Lower lobe of right lung (tissue), 2 donors: ENCODE data around the gene OR2A1. TPM values are rescaled to one million over a fixed set of nuclear protein-coding genes. Genes with fewer than 3 reads are reported as not detected.
A peak's percentile ranks its signal among the peaks of the same experiment; 100 is the strongest.
"Not testable (repeated sequence)": the region's sequence is repeated elsewhere in the genome, so short reads cannot be mapped to it uniquely, and the experiment has no call there.

Experiments used
- ATAC-seq, 2 donors: fragments of 200-7000 bp; cut with Tn5 transposase; one replicate each; pipeline ENCODE4 v1.9.1; 2020 to 2022; ENCODE audit warnings: mild to moderate bottlenecking in 2 of 2, moderate library complexity in 2 of 2
- DNase-seq: peaks from one replicate; pipeline ENCODE4 v3.0.0-alpha.2; 2020
- H3K27ac ChIP-seq: fragments of 200-600 bp; one replicate; pipeline ENCODE4 v1.8.0; 2022
- H3K27me3 ChIP-seq: fragments of 200-600 bp; one replicate; pipeline ENCODE4 v1.8.0; 2022; ENCODE audit warnings: low read depth
- H3K36me3 ChIP-seq: fragments of 200-600 bp; one replicate; pipeline ENCODE4 v1.8.0; 2022; ENCODE audit warnings: mild to moderate bottlenecking
- H3K4me1 ChIP-seq: fragments of 200-600 bp; one replicate; pipeline ENCODE4 v1.8.0; 2022
- H3K4me3 ChIP-seq: fragments of 200-600 bp; one replicate; pipeline ENCODE4 v1.8.0; 2022; ENCODE audit warnings: mild to moderate bottlenecking
- H3K9me3 ChIP-seq: fragments of 200-600 bp; one replicate; pipeline ENCODE4 v1.8.0; 2022
- intact Hi-C: fragments of 100-400 bp; cut with DNase I; formaldehyde crosslinking; loops from one replicate; pipeline ENCODE4 v1.11.0; 2022
- total RNA-seq: library from RNA; stranded (reverse); fragmentation: NEBNext Ultra II Directional; extraction: Animal tissue kit (Norgen Biotek cat#: 25700); gene quantifications from one replicate; pipeline ENCODE4 v1.2.1, GENCODE V29; 2021
- donor health status: DM: no; HTN: yes; CAD: no; lungs with severe emphysema.

The OR2A1 gene
- total RNA-seq, 1 donor from 2014 or later = 0.15 TPM

- H3K4me1 ChIP-seq, H3K9me3 ChIP-seq, H3K36me3 ChIP-seq, H3K4me3 ChIP-seq, intact Hi-C loops, H3K27me3 ChIP-seq, H3K27ac ChIP-seq, DNase-seq: not testable (repeated sequence)
- ATAC-seq = peak in 1 of 2 donors; percentile 24
Observed at GRCh38 chr7:144302578-144303303, 9.5 kb upstream of the OR2A1 start.

- H3K27me3 ChIP-seq, intact Hi-C loops, H3K36me3 ChIP-seq, H3K4me3 ChIP-seq, H3K9me3 ChIP-seq, ATAC-seq, DNase-seq, H3K27ac ChIP-seq, H3K4me1 ChIP-seq: not testable (repeated sequence)
Observed at GRCh38 chr7:144303607-144304006, 8.6 kb upstream of the OR2A1 start.

GRCh38 chr7:144305156-144305555, 7.1 kb upstream of the OR2A1 start:
- H3K4me3 ChIP-seq, H3K27me3 ChIP-seq, H3K36me3 ChIP-seq, DNase-seq, H3K9me3 ChIP-seq, H3K27ac ChIP-seq, intact Hi-C loops, H3K4me1 ChIP-seq: not testable (repeated sequence)
- ATAC-seq = peak; percentile 60 to 78

GRCh38 chr7:144309702-144310101, 2.5 kb upstream of the OR2A1 start:
- intact Hi-C loops, H3K27ac ChIP-seq, H3K9me3 ChIP-seq, H3K36me3 ChIP-seq, H3K27me3 ChIP-seq, DNase-seq, H3K4me1 ChIP-seq, H3K4me3 ChIP-seq: not testable (repeated sequence)
- peak in 1 of 2 donors; percentile 26 for ATAC-seq

GRCh38 chr7:144311218-144311617, 1.0 kb upstream of the OR2A1 start:
- ATAC-seq, H3K27ac ChIP-seq, intact Hi-C loops, DNase-seq, H3K36me3 ChIP-seq, H3K4me3 ChIP-seq, H3K4me1 ChIP-seq, H3K27me3 ChIP-seq, H3K9me3 ChIP-seq: not testable (repeated sequence)

- H3K4me3 ChIP-seq, DNase-seq, H3K4me1 ChIP-seq, H3K9me3 ChIP-seq, H3K27me3 ChIP-seq, intact Hi-C loops, H3K36me3 ChIP-seq, ATAC-seq, H3K27ac ChIP-seq: not testable (repeated sequence)
Observed at GRCh38 chr7:144317537-144317936, 5.3 kb downstream of the OR2A1 start.

GRCh38 chr7:144319547-144319946, 7.3 kb downstream of the OR2A1 start:
- H3K4me1 ChIP-seq, intact Hi-C loops, ATAC-seq, DNase-seq, H3K27ac ChIP-seq, H3K27me3 ChIP-seq, H3K4me3 ChIP-seq, H3K9me3 ChIP-seq, H3K36me3 ChIP-seq: not testable (repeated sequence)

- DNase-seq, H3K4me1 ChIP-seq, H3K36me3 ChIP-seq, H3K27ac ChIP-seq, H3K9me3 ChIP-seq, H3K27me3 ChIP-seq, intact Hi-C loops, H3K4me3 ChIP-seq: not testable (repeated sequence)
- peak; percentile 17 to 31 for ATAC-seq
Observed at GRCh38 chr7:144321677-144322206, 9.5 kb downstream of the OR2A1 start.

- H3K27me3 ChIP-seq, H3K27ac ChIP-seq, H3K9me3 ChIP-seq, intact Hi-C loops, H3K4me3 ChIP-seq, H3K36me3 ChIP-seq, ATAC-seq, H3K4me1 ChIP-seq: not testable (repeated sequence)
- peak; percentile 36 for DNase-seq
Observed at GRCh38 chr7:144323359-144323758, 11.1 kb downstream of the OR2A1 start.

- ATAC-seq, H3K27me3 ChIP-seq, H3K36me3 ChIP-seq, intact Hi-C loops, H3K4me3 ChIP-seq, H3K27ac ChIP-seq, H3K4me1 ChIP-seq, H3K9me3 ChIP-seq: not testable (repeated sequence)
- peak; percentile 34 for DNase-seq
Observed at GRCh38 chr7:144325868-144326267, 13.6 kb downstream of the OR2A1 start.

GRCh38 chr7:144330044-144330443, 17.8 kb downstream of the OR2A1 start:
- H3K9me3 ChIP-seq, ATAC-seq, DNase-seq, H3K27ac ChIP-seq, H3K4me3 ChIP-seq, H3K4me1 ChIP-seq, H3K36me3 ChIP-seq, H3K27me3 ChIP-seq, intact Hi-C loops: not testable (repeated sequence)

- H3K9me3 ChIP-seq, H3K36me3 ChIP-seq, H3K4me3 ChIP-seq, H3K27ac ChIP-seq, H3K27me3 ChIP-seq, H3K4me1 ChIP-seq, DNase-seq, intact Hi-C loops: not testable (repeated sequence)
- peak; percentile 35 to 76 for ATAC-seq
Observed at GRCh38 chr7:144331221-144331995, 19.2 kb downstream of the OR2A1 start.

- H3K9me3 ChIP-seq, H3K27ac ChIP-seq, H3K4me1 ChIP-seq, H3K27me3 ChIP-seq, H3K36me3 ChIP-seq, H3K4me3 ChIP-seq, intact Hi-C loops, DNase-seq: not testable (repeated sequence)
- ATAC-seq = peak; percentile 18 to 57
Observed at GRCh38 chr7:144331996-144332288, 19.7 kb downstream of the OR2A1 start.

GRCh38 chr7:144348625-144349024, 36.4 kb downstream of the OR2A1 start:
- H3K9me3 ChIP-seq, H3K27ac ChIP-seq, ATAC-seq, H3K36me3 ChIP-seq, H3K27me3 ChIP-seq, H3K4me3 ChIP-seq, H3K4me1 ChIP-seq, intact Hi-C loops, DNase-seq: not testable (repeated sequence)
